H1 (cell line): ENCODE data around the gene GTF2IRD1. TPM values are rescaled to one million over a fixed set of nuclear protein-coding genes. Genes with fewer than 3 reads are reported as not detected.

Experiments
- CTCF ChIA-PET: fragments of 300-600 bp; sonication (Branson Sonifier 250); formaldehyde crosslinking; loops from one replicate; lab custom pipeline; 2021; ENCODE audit not compliant: partially characterized antibody; lab: Charles Lee
- POLR2A ChIA-PET: fragments of 300-600 bp; sonication (Branson Sonifier 250); formaldehyde crosslinking; loops from one replicate; lab custom pipeline; 2021; ENCODE audit warnings: inconsistent platforms; ENCODE audit not compliant: partially characterized antibody; lab: Charles Lee
- DNase-seq, 2 experiments: peaks; one replicate each; pipeline versions ENCODE4 v3.0.0 to v3.0.0-alpha.2; 2010 to 2022; ENCODE audit warnings: low spot score in 2 of 2, low read depth in 1 of 2, mixed read lengths in 1 of 2
- FAIRE-seq: peaks from 2 replicates; lab custom pipeline; 2011; peaks lifted over from hg19 to GRCh38; lab: Jason Lieb, UNC
- H2AFZ ChIP-seq: 2 replicates; pipeline ENCODE4 v1.8.1; 2012; ENCODE audit warnings: low read length, inconsistent platforms
- H2AK5ac ChIP-seq: 2 replicates; pipeline ENCODE4 v1.6.1; 2013; ENCODE audit warnings: low read depth, low read length
- H2BK120ac ChIP-seq: replicated peaks from 2 replicates; pipeline ENCODE3; 2013; ENCODE audit warnings: low read depth, low read length, inconsistent platforms
- H2BK12ac ChIP-seq: 2 replicates; pipeline ENCODE4 v1.6.1; 2013; ENCODE audit warnings: low read depth, low read length
- H2BK15ac ChIP-seq: 2 replicates; pipeline ENCODE4 v1.6.1; 2013; ENCODE audit warnings: low read length
- H2BK20ac ChIP-seq: 2 replicates; pipeline ENCODE4 v1.6.1; 2013; ENCODE audit warnings: low read length
- H2BK5ac ChIP-seq: 2 replicates; pipeline ENCODE4 v1.6.1; 2013; ENCODE audit warnings: low read depth, low read length
- H3K14ac ChIP-seq: 2 replicates; pipeline ENCODE4 v1.6.1; 2013; ENCODE audit warnings: inconsistent platforms; ENCODE audit not compliant: insufficient read length
- H3K18ac ChIP-seq: 2 replicates; pipeline ENCODE4 v1.6.1; 2013; ENCODE audit warnings: low read length; ENCODE audit errors: extremely low read depth
- H3K23ac ChIP-seq: 2 replicates; pipeline ENCODE4 v1.6.1; 2013; ENCODE audit warnings: inconsistent platforms; ENCODE audit not compliant: insufficient read length
- H3K23me2 ChIP-seq: 2 replicates; pipeline ENCODE4 v1.6.1; 2013; ENCODE audit warnings: low read depth, low read length
- H3K27ac ChIP-seq: 2 replicates; pipeline ENCODE4 v1.6.1; 2011; ENCODE audit warnings: low read depth, low read length, inconsistent platforms
- H3K27me3 ChIP-seq, 4 experiments: replicated peaks in 1 of 4; 1 replicate in 1 of 4; 2 replicates in 3 of 4; pipeline versions ENCODE4 v1.6.1 to v1.8.1; 2011 to 2013; ENCODE audit warnings: low read length in 3 of 4, mild to moderate bottlenecking in 3 of 4, inconsistent platforms in 2 of 4, mixed read lengths in 2 of 4, moderate library complexity in 1 of 4; ENCODE audit not compliant: control insufficient read depth in 3 of 4, insufficient read depth in 3 of 4; ENCODE audit errors: extremely low read depth in 1 of 4
- H3K36me3 ChIP-seq, 4 experiments: 2 replicates each; pipeline versions ENCODE4 v1.6.1 to v1.8.1; 2011 to 2013; ENCODE audit warnings: mild to moderate bottlenecking in 4 of 4, low read length in 3 of 4, moderate library complexity in 2 of 4, control low read depth in 1 of 4, inconsistent platforms in 1 of 4; ENCODE audit not compliant: insufficient read depth in 4 of 4, control insufficient read depth in 2 of 4
- H3K4ac ChIP-seq: replicated peaks from 2 replicates; pipeline ENCODE3; 2013; ENCODE audit warnings: low read length, low read depth, mixed read lengths, inconsistent platforms; ENCODE audit not compliant: insufficient read length
- H3K4me1 ChIP-seq, 4 experiments: replicated peaks in 1 of 4; 1 replicate in 1 of 4; 2 replicates in 3 of 4; pipeline versions ENCODE4 v1.6.1 to v1.8.1; 2011 to 2013; ENCODE audit warnings: low read length in 3 of 4, inconsistent platforms in 2 of 4, mixed read lengths in 1 of 4; ENCODE audit not compliant: insufficient read depth in 4 of 4, control insufficient read depth in 3 of 4
- H3K4me2 ChIP-seq, 2 experiments: 2 replicates each; pipeline versions ENCODE4 v1.6.1 to v1.8.1; 2011 to 2013; ENCODE audit warnings: low read depth in 2 of 2, low read length in 2 of 2, control low read depth in 1 of 2, inconsistent platforms in 1 of 2, mild to moderate bottlenecking in 1 of 2; ENCODE audit not compliant: insufficient read depth in 1 of 2
- H3K4me3 ChIP-seq, 4 experiments: fragments of 200-600, 300-600 bp in 1 of 4; sonication (generic), shearing (Covaris generic), sonication (Bioruptor Twin) in 1 of 4; 2 replicates each; pipeline versions ENCODE4 v1.5.1 to v1.8.1; 2011 to 2016; ENCODE audit warnings: low read length in 4 of 4, low read depth in 3 of 4, control low read depth in 2 of 4, inconsistent platforms in 2 of 4, mild to moderate bottlenecking in 2 of 4, mixed read lengths in 1 of 4, moderate library complexity in 1 of 4; ENCODE audit not compliant: insufficient read depth in 2 of 4; ENCODE audit errors: extremely low read depth in 1 of 4
- H3K56ac ChIP-seq: replicated peaks from 2 replicates; pipeline ENCODE3; 2013; ENCODE audit warnings: low read depth, mild to moderate bottlenecking, mixed read lengths, low read length, inconsistent platforms; ENCODE audit not compliant: insufficient read length
- H3K79me1 ChIP-seq: 2 replicates; pipeline ENCODE4 v1.6.1; 2013; ENCODE audit warnings: low read depth, low read length, control low read depth
- H3K79me2 ChIP-seq, 2 experiments: 2 replicates each; pipeline versions ENCODE4 v1.6.1 to v1.8.1; 2012 to 2013; ENCODE audit warnings: low read length in 2 of 2, mild to moderate bottlenecking in 2 of 2, inconsistent platforms in 1 of 2; ENCODE audit not compliant: insufficient read depth in 2 of 2, control insufficient read depth in 1 of 2
- H3K9ac ChIP-seq, 4 experiments: replicated peaks in 1 of 4; 1 replicate in 1 of 4; 2 replicates in 3 of 4; pipeline versions ENCODE4 v1.6.1 to v1.8.1; 2011 to 2013; ENCODE audit warnings: low read depth in 3 of 4, low read length in 3 of 4, control low read depth in 2 of 4, mild to moderate bottlenecking in 2 of 4, moderate library complexity in 2 of 4, inconsistent platforms in 1 of 4; ENCODE audit errors: extremely low read depth in 1 of 4
- H3K9me3 ChIP-seq, 2 experiments: 2 replicates each; pipeline versions ENCODE4 v1.6.1 to v1.8.1; 2012 to 2013; ENCODE audit warnings: mild to moderate bottlenecking in 2 of 2, moderate library complexity in 2 of 2, control low read depth in 1 of 2, inconsistent platforms in 1 of 2, low read depth in 1 of 2, low read length in 1 of 2, mixed read lengths in 1 of 2; ENCODE audit not compliant: insufficient read depth in 2 of 2
- H4K20me1 ChIP-seq, 2 experiments: replicated peaks in 1 of 2; 2 replicates each; pipeline versions ENCODE3 to v1.8.1; 2011 to 2013; ENCODE audit warnings: inconsistent platforms in 2 of 2, low read length in 2 of 2, mild to moderate bottlenecking in 1 of 2; ENCODE audit not compliant: insufficient read depth in 2 of 2, control insufficient read depth in 1 of 2
- H4K5ac ChIP-seq: 2 replicates; pipeline ENCODE4 v1.6.1; 2013; ENCODE audit warnings: low read length, low read depth, mixed read lengths, inconsistent platforms; ENCODE audit not compliant: insufficient read length
- H4K8ac ChIP-seq: 2 replicates; pipeline ENCODE4 v1.8.0; 2013; ENCODE audit warnings: mild to moderate bottlenecking, moderate library complexity, low read length, inconsistent platforms; ENCODE audit not compliant: insufficient read depth; ENCODE audit errors: extremely low read depth
- H4K91ac ChIP-seq: replicated peaks from 2 replicates; pipeline ENCODE3; 2013; ENCODE audit warnings: low read length, mixed read lengths, inconsistent platforms; ENCODE audit not compliant: insufficient read length
- RAD21 ChIP-seq, 2 experiments: IDR thresholded peaks in 1 of 2; conservative IDR thresholded peaks in 1 of 2; 2 replicates each; pipeline ENCODE4 v1.6.1; 2011; ENCODE audit warnings: low read depth in 2 of 2, low read length in 2 of 2, improper control_type of control experiment in 1 of 2, inconsistent platforms in 1 of 2, mild to moderate bottlenecking in 1 of 2, moderate library complexity in 1 of 2
- RNF2 ChIP-seq: fragments of 200-900, 300-1000 bp; sonication (generic); IDR thresholded peaks from 2 replicates; pipeline ENCODE4 v1.7.1; 2016; ENCODE audit warnings: borderline replicate concordance, low read depth, mild to moderate bottlenecking, antibody characterized with exemption, low read length; ENCODE audit not compliant: poor library complexity, severe bottlenecking; ENCODE audit errors: missing control alignments
- WGBS, 2 experiments: shearing (Covaris generic) in 1 of 2; methylation state at CpG; one replicate each; pipeline versions ENCODE4 v1.1.6 to v1.1.7; 2013 to 2015; ENCODE audit warnings: low lambda C conversion rate in 2 of 2, mixed read lengths in 2 of 2, inconsistent platforms in 1 of 2, low coverage in 1 of 2, missing lambda C conversion rate in 1 of 2; ENCODE audit not compliant: insufficient replicate concordance in 2 of 2, insufficient coverage in 1 of 2, insufficient read length in 1 of 2; ENCODE audit errors: extremely low coverage in 1 of 2, missing lambda C conversion rate in 1 of 2; 5-methylcytosine and 5-hydroxymethylcytosine counted together
- polyA plus RNA-seq, 7 experiments: library from polyadenylated mRNA; depleted of rRNA in 3 of 7; stranded (reverse) in 5 of 7; unstranded in 2 of 7; fragments of >200 nt in 5 of 7; fragments of 200-250 nt in 2 of 7; gene quantifications; 1 replicate in 5 of 7; 2 replicates in 1 of 7; 4 replicates in 1 of 7; pipeline versions ENCODE4 v1.2.1 to v1.2.3, GENCODE V29; 2011 to 2013; ENCODE audit warnings: missing spikeins in 2 of 7, mixed read lengths in 2 of 7
- total RNA-seq: library from RNA; stranded (reverse); fragmentation: NEBNext Ultra II Directional; extraction: Animal tissue kit (Norgen Biotek cat#: 25700); gene quantifications from 2 replicates; pipeline ENCODE4 v1.2.1, GENCODE V29; 2021
- TF ChIP-seq, protein P1 (sequence below), 3 experiments: IDR thresholded peaks; 1 replicate in 2 of 3; 2 replicates in 1 of 3; pipeline versions ENCODE4 v1.5.1 to v1.6.1; 2011; ENCODE audit warnings: low read length in 3 of 3, mild to moderate bottlenecking in 3 of 3, inconsistent platforms in 2 of 3, low read depth in 1 of 3, moderate library complexity in 1 of 3; ENCODE audit not compliant: insufficient read depth in 1 of 3; ENCODE audit errors: control extremely low read depth in 1 of 3

GTF2IRD1 gene
- total and polyA plus RNA-seq, 2 of the 8 experiments (the other 6 are each of a cell fraction or from before 2014, with no cell fraction given), result 27.4 to 45.4 TPM

DNA sequence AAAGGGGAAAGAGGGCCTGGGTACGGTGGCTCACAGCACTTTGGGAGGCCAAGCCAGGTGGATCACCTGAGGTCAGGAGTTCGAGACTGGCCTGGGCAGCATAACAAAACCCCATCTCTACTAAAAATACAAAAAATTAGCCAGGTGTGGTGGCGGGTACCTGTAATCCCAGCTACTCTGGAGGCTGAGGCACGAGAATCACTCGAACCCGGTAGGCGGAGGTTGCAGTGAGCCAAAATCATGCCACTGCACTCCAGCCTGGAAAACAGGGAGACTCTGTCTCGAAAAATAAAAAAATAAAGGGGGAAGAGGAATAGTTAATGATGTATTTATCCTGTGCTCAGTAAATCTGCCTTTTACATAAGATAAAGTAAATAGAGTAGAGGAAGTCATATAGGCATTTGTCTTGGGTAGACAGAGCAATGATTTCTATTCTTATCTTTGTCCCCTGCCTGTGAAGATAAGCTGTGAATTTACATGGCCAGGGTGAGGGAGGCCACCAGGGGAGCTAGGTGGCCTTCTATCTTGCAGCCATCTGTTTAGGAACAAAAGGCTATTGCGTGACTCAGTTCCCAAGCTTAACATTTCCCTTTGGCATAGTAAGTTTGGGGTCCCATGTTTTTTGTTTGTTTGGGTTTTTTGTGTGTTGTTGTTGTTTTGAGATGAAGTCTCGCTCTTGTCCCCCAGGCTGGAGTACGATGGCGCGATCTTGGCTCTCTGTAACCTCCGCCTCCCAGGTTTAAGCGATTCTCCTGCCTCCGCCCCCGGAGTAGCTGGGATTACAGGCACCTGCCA, 130.7 kb downstream of the GTF2IRD1 start:
- Histone ChIP-seq H3K56ac (no peak overlapping the region), H3K79me2 (no peaks in the 10 kb centered on the region), H3K4me1 (peaks cover 4 to 10% (median 8%) of the 10 kb centered on the region in 4 experiments; a peak in 6 of 7 replicates), H2AFZ (no peak overlapping the region), H4K5ac (no peak overlapping the region), H2BK5ac (no peak overlapping the region), H2AK5ac (no peak overlapping the region), H2BK20ac (no peak overlapping the region), H4K20me1 (no peaks in the 10 kb centered on the region), H3K4me2 (no peak overlapping the region), H3K18ac (no peak overlapping the region; the same call in 1 of the 2 replicates), H3K27me3 (no peaks in the 10 kb centered on the region), H3K4me3 (no peak overlapping the region), H3K79me1 (no peaks in the 10 kb centered on the region), H2BK12ac (no peak overlapping the region), H3K23me2 (no peaks in the 10 kb centered on the region), H3K9me3 (no peaks in the 10 kb centered on the region), H3K27ac (no peak overlapping the region), H3K36me3 (peaks cover 0 to 2% (median 0%) of the 10 kb centered on the region in 4 experiments; a peak in 1 of 8 replicates), H2BK120ac (no peak overlapping the region), H3K4ac (no peak overlapping the region), H2BK15ac (no peak overlapping the region), H4K91ac (no peak overlapping the region), H3K9ac (no peak overlapping the region), H4K8ac (no peak overlapping the region; the same call in 1 of the 2 replicates), H3K23ac (no peak overlapping the region), H3K14ac (no peak overlapping the region)
- TF ChIP-seq, protein P1, sequence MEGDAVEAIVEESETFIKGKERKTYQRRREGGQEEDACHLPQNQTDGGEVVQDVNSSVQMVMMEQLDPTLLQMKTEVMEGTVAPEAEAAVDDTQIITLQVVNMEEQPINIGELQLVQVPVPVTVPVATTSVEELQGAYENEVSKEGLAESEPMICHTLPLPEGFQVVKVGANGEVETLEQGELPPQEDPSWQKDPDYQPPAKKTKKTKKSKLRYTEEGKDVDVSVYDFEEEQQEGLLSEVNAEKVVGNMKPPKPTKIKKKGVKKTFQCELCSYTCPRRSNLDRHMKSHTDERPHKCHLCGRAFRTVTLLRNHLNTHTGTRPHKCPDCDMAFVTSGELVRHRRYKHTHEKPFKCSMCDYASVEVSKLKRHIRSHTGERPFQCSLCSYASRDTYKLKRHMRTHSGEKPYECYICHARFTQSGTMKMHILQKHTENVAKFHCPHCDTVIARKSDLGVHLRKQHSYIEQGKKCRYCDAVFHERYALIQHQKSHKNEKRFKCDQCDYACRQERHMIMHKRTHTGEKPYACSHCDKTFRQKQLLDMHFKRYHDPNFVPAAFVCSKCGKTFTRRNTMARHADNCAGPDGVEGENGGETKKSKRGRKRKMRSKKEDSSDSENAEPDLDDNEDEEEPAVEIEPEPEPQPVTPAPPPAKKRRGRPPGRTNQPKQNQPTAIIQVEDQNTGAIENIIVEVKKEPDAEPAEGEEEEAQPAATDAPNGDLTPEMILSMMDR (IDR thresholded peaks at IDR 0.05; ENCODE audit: control extremely low read depth in 1 of 3, insufficient read depth in 1 of 3, low read depth in 1 of 3, low read length in 3 of 3), result peak in 2 of 3 experiments; percentile 30 to 34; a peak in 3 of 4 replicates
- TF ChIP-seq RNF2 (no peak), RAD21 (IDR thresholded peaks at IDR 0.05 in 1 of 2, conservative IDR thresholded peaks at IDR 0.05 in 1 of 2; ENCODE audit: low read depth in 2 of 2, low read length in 2 of 2) (peak; percentile 17 to 39; a peak in 3 of 4 replicates)
- FAIRE-seq, result no peak
- POLR2A ChIA-PET, result interaction anchor here (0.6 to 1.3 kb wide), 3 partner anchors 73 to 494 kb away, joined by 3 to 7 read pairs (median 3); partner anchors contain the start of gene GTF2I
- WGBS, 2 experiments, result 94% methylated on average over 17 of the region's 17 CpGs; no CpG with 5 or more reads in 1 of the 2 experiments
- DNase-seq, result no peak
- CTCF ChIA-PET, result interaction anchor here (0.6 to 12.9 kb wide), 10 partner anchors 9 to 183 kb away, joined by 3 to 84 read pairs (median 4); no protein-coding TSS in a partner anchor
